SK-N-SH treated with all-trans-retinoic acid at 6 μM for 48 hours (cell line): Measurements from ENCODE around the gene NFIA.

Source experiments
- ATAC-seq: fragments of 200-7000 bp; cut with Tn5 transposase; 3 replicates; pipeline ENCODE4 v1.9.1; 2020; ENCODE audit warnings: mild to moderate bottlenecking, moderate library complexity
- ARNTL ChIP-seq: fragments of 450-650 bp; formaldehyde crosslinking; IDR thresholded peaks from 2 replicates; pipeline ENCODE4 v1.5.0; 2020; ENCODE audit warnings: low read depth, mild to moderate bottlenecking, moderate library complexity, borderline replicate concordance
- BACH2 ChIP-seq: fragments of 250-450 bp; sonication (Bioruptor Pico); IDR thresholded peaks from 2 replicates; pipeline ENCODE4 v1.9.0; 2021; ENCODE audit warnings: mild to moderate bottlenecking, borderline replicate concordance
- CSDC2 ChIP-seq: fragments of 250-450 bp; sonication (Bioruptor Pico); IDR thresholded peaks from 2 replicates; pipeline ENCODE4 v1.5.0; 2020; ENCODE audit warnings: mild to moderate bottlenecking, moderate library complexity
- CSRNP3 ChIP-seq: fragments of 250-450 bp; sonication (Bioruptor Pico); IDR thresholded peaks from 2 replicates; pipeline ENCODE4 v1.5.1; 2021; ENCODE audit warnings: mild to moderate bottlenecking, moderate library complexity
- ESRRG ChIP-seq: fragments of 250-450 bp; sonication (Bioruptor Pico); IDR thresholded peaks from 2 replicates; pipeline ENCODE4 v1.6.1; 2021; ENCODE audit warnings: mild to moderate bottlenecking
- GLIS3 ChIP-seq: fragments of 250-450 bp; sonication (Bioruptor Pico); IDR thresholded peaks from 2 replicates; pipeline ENCODE4 v1.5.0; 2020; ENCODE audit warnings: mild to moderate bottlenecking, moderate library complexity
- ISL1 ChIP-seq: fragments of 250-450 bp; sonication (Bioruptor Pico); IDR thresholded peaks from 2 replicates; pipeline ENCODE4 v2.1.2; 2022; ENCODE audit warnings: mild to moderate bottlenecking, moderate library complexity
- OSR1 ChIP-seq: fragments of 250-450 bp; sonication (Bioruptor Pico); IDR thresholded peaks from 2 replicates; pipeline ENCODE4 v1.8.0; 2022; ENCODE audit warnings: moderate library complexity, mild to moderate bottlenecking, inconsistent platforms
- PATZ1 ChIP-seq: fragments of 250-450 bp; sonication (Bioruptor Pico); IDR thresholded peaks from 2 replicates; pipeline ENCODE4 v1.8.0; 2020; ENCODE audit warnings: mild to moderate bottlenecking, moderate library complexity, borderline replicate concordance
- POU6F1 ChIP-seq: fragments of 250-450 bp; sonication (Bioruptor Pico); IDR thresholded peaks from 2 replicates; pipeline ENCODE4 v1.8.0; 2021; ENCODE audit warnings: low read depth, mild to moderate bottlenecking, moderate library complexity, borderline replicate concordance
- PPARA ChIP-seq: fragments of 250-450 bp; sonication (Bioruptor Pico); IDR thresholded peaks from 2 replicates; pipeline ENCODE4 v1.5.0; 2020; ENCODE audit warnings: mild to moderate bottlenecking, borderline replicate concordance
- RARB ChIP-seq: fragments of 250-450 bp; sonication (Bioruptor Pico); IDR thresholded peaks from 2 replicates; pipeline ENCODE4 v1.8.0; 2021; ENCODE audit warnings: mild to moderate bottlenecking, moderate library complexity
- SNAI2 ChIP-seq: fragments of 250-450 bp; sonication (Bioruptor Pico); IDR thresholded peaks from 2 replicates; pipeline ENCODE4 v1.5.0; 2020; ENCODE audit warnings: mild to moderate bottlenecking, moderate library complexity
- TCF4 ChIP-seq: fragments of 250-450 bp; sonication (Bioruptor Pico); IDR thresholded peaks from 2 replicates; pipeline ENCODE4 v1.8.0; 2021; ENCODE audit warnings: mild to moderate bottlenecking, moderate library complexity, borderline replicate concordance
- TOX ChIP-seq: fragments of 250-450 bp; sonication (Bioruptor Pico); IDR thresholded peaks from 2 replicates; pipeline ENCODE4 v1.8.0; 2021; ENCODE audit warnings: mild to moderate bottlenecking, moderate library complexity, borderline replicate concordance
- TSHZ2 ChIP-seq: fragments of 250-450 bp; sonication (Bioruptor Pico); IDR thresholded peaks from 2 replicates; pipeline ENCODE4 v1.5.0; 2020; ENCODE audit warnings: mild to moderate bottlenecking, moderate library complexity
- ZC3H10 ChIP-seq: fragments of 250-450 bp; sonication (Bioruptor Pico); IDR thresholded peaks from 2 replicates; pipeline ENCODE4 v1.5.1; 2021; ENCODE audit warnings: mild to moderate bottlenecking, moderate library complexity
- ZFP3 ChIP-seq: fragments of 250-450 bp; sonication (Bioruptor Pico); IDR thresholded peaks from 2 replicates; pipeline ENCODE4 v1.5.0; 2020; ENCODE audit warnings: mild to moderate bottlenecking, moderate library complexity
- ZFP30 ChIP-seq: fragments of 450-650 bp; formaldehyde crosslinking; IDR thresholded peaks from 2 replicates; pipeline ENCODE4 v1.5.0; 2022; ENCODE audit warnings: mild to moderate bottlenecking, moderate library complexity
- ZNF565 ChIP-seq: fragments of 450-650 bp; formaldehyde crosslinking; conservative IDR thresholded peaks from 2 replicates; pipeline ENCODE4 v1.5.0; 2020; ENCODE audit warnings: low read depth, mild to moderate bottlenecking, moderate library complexity
- ZNF70 ChIP-seq: fragments of 450-650 bp; formaldehyde crosslinking; IDR thresholded peaks from 2 replicates; pipeline ENCODE4 v1.5.0; 2020; ENCODE audit warnings: mild to moderate bottlenecking, moderate library complexity
- ZNF8 ChIP-seq: fragments of 450-650 bp; formaldehyde crosslinking; IDR thresholded peaks from 2 replicates; pipeline ENCODE4 v1.5.0; 2020; ENCODE audit warnings: mild to moderate bottlenecking, moderate library complexity

NFIA gene

GRCh38 chr1:61091455-61091854 is 9.1 kb downstream of the NFIA start:
- no peak for ATAC-seq
- TF ChIP-seq TOX (CRISPR knock-in tag) (no peak), ZFP30 (CRISPR knock-in tag) (no peak), BACH2 (no peak), PPARA (CRISPR knock-in tag) (no peak), POU6F1 (CRISPR knock-in tag) (no peak), ZC3H10 (no peak), OSR1 (CRISPR knock-in tag) (no peak), ESRRG (CRISPR knock-in tag) (no peak)

- TF ChIP-seq ISL1 (CRISPR knock-in tag) = no peak
- TF ChIP-seq PPARA (CRISPR knock-in tag) = no peak
- TF ChIP-seq PATZ1 (CRISPR knock-in tag) = no peak
- no peak for TF ChIP-seq ZC3H10
- no peak for TF ChIP-seq POU6F1 (CRISPR knock-in tag)
- TF ChIP-seq ZNF565 (CRISPR knock-in tag) = no peak
- TF ChIP-seq TSHZ2 (CRISPR knock-in tag) = no peak
- TF ChIP-seq ARNTL (CRISPR knock-in tag) = no peak
- no peak for TF ChIP-seq CSDC2
- TF ChIP-seq TCF4 (CRISPR knock-in tag) = no peak
- no peak for TF ChIP-seq CSRNP3 (CRISPR knock-in tag)
- no peak for TF ChIP-seq SNAI2 (CRISPR knock-in tag)
- TF ChIP-seq ZFP30 (CRISPR knock-in tag) = no peak
- TF ChIP-seq RARB (CRISPR knock-in tag) = no peak
- TF ChIP-seq OSR1 (CRISPR knock-in tag) = no peak
- TF ChIP-seq GLIS3 (CRISPR knock-in tag) = no peak
- TF ChIP-seq ESRRG (CRISPR knock-in tag) = no peak
- no peak for TF ChIP-seq TOX (CRISPR knock-in tag)
- ATAC-seq = no peak
These were observed 10.3 kb downstream of the NFIA start for GRCh38 chr1:61092642-61093041.

GRCh38 chr1:61093525-61094137 is 11.3 kb downstream of the NFIA start:
- no peak for ATAC-seq
- TF ChIP-seq ZNF70 = no peak
- TF ChIP-seq RARB (CRISPR knock-in tag) = no peak
- TF ChIP-seq ZNF8 (CRISPR knock-in tag) = no peak
- no peak for TF ChIP-seq ARNTL (CRISPR knock-in tag)
- TF ChIP-seq TCF4 (CRISPR knock-in tag) = no peak
- TF ChIP-seq TSHZ2 (CRISPR knock-in tag) = no peak
- no peak for TF ChIP-seq ZFP3 (CRISPR knock-in tag)
- no peak for TF ChIP-seq ZFP30 (CRISPR knock-in tag)
- no peak for TF ChIP-seq PATZ1 (CRISPR knock-in tag)
